Esophagus squamous epithelium (tissue), 4 donors: ENCODE data around the gene NME7.

Source experiments
- POLR2A ChIP-seq, 4 donors: fragments of 450-650 bp; IDR thresholded peaks; one replicate each; pipeline ENCODE4 v1.6.1; 2017; ENCODE audit warnings: antibody characterized with exemption in 4 of 4, mild to moderate bottlenecking in 4 of 4, moderate library complexity in 3 of 4
- TF ChIP-seq, protein P1 (sequence below), 6 experiments: fragments of 450-650 bp in 4 of 6; fragments of 200-600 bp in 2 of 6; sonication (generic) in 2 of 6; IDR thresholded peaks; one replicate each; pipeline ENCODE4 v1.5.1; 2016 to 2019; ENCODE audit warnings: antibody characterized with exemption in 6 of 6, mild to moderate bottlenecking in 4 of 6, moderate library complexity in 4 of 6

DNA sequence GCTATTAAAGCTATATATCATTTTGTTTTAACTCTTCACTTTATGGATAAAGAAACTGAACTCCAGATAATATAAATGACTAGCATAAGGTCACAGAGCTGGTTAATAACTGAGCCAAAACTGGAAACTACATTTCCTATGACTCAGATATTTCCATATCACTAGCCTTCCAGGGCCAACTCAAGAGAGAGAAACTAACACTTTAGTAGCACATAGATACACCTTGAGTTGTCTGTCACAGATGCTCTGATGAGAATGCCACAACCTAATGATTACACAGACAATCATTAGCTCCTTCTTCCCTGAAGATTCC is 40.7 kb downstream of the NME7 start:
- TF ChIP-seq, protein P1, sequence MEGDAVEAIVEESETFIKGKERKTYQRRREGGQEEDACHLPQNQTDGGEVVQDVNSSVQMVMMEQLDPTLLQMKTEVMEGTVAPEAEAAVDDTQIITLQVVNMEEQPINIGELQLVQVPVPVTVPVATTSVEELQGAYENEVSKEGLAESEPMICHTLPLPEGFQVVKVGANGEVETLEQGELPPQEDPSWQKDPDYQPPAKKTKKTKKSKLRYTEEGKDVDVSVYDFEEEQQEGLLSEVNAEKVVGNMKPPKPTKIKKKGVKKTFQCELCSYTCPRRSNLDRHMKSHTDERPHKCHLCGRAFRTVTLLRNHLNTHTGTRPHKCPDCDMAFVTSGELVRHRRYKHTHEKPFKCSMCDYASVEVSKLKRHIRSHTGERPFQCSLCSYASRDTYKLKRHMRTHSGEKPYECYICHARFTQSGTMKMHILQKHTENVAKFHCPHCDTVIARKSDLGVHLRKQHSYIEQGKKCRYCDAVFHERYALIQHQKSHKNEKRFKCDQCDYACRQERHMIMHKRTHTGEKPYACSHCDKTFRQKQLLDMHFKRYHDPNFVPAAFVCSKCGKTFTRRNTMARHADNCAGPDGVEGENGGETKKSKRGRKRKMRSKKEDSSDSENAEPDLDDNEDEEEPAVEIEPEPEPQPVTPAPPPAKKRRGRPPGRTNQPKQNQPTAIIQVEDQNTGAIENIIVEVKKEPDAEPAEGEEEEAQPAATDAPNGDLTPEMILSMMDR (IDR thresholded peaks at IDR 0.05), result no peak
- no peak for TF ChIP-seq POLR2A (IDR thresholded peaks at IDR 0.05)
